Measurements from ENCODE around the gene TMEM255B.

TMEM255B gene

DNA sequence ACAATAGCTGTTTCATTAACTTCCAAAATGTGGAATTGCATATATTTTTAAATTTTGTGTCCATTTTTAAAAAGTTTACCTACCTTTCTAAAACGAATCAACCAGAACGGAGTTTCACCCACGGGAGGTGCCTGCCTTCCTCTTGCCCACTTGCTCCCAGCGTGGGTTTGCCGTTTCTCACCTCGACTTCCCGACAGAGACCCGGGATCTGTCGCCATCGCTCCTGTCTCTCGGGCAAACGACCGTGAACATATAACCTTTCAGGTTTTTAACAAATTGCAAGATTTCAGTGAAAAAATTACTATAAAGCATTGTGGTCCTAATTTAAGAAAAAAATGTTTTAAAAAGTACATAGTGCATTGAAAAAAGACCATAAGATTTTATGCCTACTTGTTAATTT, 4.2 kb downstream of the TMEM255B start:
- DNase-seq (ENCODE audit: low spot score), result no peak
- TF ChIP-seq, protein P1, sequence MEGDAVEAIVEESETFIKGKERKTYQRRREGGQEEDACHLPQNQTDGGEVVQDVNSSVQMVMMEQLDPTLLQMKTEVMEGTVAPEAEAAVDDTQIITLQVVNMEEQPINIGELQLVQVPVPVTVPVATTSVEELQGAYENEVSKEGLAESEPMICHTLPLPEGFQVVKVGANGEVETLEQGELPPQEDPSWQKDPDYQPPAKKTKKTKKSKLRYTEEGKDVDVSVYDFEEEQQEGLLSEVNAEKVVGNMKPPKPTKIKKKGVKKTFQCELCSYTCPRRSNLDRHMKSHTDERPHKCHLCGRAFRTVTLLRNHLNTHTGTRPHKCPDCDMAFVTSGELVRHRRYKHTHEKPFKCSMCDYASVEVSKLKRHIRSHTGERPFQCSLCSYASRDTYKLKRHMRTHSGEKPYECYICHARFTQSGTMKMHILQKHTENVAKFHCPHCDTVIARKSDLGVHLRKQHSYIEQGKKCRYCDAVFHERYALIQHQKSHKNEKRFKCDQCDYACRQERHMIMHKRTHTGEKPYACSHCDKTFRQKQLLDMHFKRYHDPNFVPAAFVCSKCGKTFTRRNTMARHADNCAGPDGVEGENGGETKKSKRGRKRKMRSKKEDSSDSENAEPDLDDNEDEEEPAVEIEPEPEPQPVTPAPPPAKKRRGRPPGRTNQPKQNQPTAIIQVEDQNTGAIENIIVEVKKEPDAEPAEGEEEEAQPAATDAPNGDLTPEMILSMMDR (conservative IDR thresholded peaks at IDR 0.05; ENCODE audit: low read depth), result no peak
- POLR2A ChIA-PET (ENCODE audit: low non-redundant PET), result no interaction called here
- no peak overlapping the region for H3K27ac ChIP-seq
- CTCF ChIA-PET, result no interaction called here

DNA sequence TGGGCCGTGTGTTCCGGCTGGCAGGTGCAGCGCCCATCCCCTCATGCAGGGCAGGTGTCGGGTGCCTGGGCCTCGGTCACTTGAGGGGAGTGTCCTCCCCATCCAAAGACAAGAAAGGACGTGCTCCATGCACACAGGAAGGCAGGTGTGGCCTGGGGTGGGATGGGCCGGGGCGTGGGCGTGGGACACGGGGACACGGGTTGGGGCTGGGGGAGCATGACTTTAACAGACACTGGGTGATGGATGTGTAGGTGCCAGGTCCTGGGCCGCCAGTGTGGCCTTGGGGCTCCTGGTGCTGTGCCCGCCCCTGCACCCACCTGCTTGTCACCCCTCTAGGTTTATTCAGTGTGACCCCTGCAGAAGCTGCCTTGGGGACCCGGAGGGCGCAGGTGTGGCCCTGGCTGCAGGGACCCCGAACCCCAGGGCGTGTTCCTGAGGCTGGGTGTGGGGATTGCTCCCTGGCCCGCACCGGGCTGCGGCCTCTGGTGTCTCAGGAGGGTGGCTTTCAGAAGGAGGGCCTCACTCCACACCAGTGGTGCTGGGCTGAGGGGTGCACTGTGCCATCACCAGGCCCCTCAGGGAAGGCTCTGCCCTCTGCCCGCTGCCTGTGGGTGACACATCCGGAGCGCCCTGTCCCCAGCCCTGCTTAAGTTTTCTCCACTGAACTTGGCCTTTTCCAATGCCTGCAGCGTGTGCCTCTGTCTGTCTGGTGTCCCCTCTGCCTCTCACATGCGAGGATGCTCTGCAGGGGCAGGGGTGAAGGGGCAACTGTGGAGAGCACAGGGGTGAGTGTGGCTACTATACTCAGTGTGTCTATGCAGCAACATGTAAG, 5.2 kb downstream of the TMEM255B start:
- no peak for DNase-seq (ENCODE audit: low spot score)
- ChIA-PET POLR2A (ENCODE audit: low non-redundant PET) (no interaction called here), CTCF (no interaction called here)
- no peak overlapping the region for H3K27ac ChIP-seq
- TF ChIP-seq, protein P1 (conservative IDR thresholded peaks at IDR 0.05; ENCODE audit: low read depth), result no peak

DNA sequence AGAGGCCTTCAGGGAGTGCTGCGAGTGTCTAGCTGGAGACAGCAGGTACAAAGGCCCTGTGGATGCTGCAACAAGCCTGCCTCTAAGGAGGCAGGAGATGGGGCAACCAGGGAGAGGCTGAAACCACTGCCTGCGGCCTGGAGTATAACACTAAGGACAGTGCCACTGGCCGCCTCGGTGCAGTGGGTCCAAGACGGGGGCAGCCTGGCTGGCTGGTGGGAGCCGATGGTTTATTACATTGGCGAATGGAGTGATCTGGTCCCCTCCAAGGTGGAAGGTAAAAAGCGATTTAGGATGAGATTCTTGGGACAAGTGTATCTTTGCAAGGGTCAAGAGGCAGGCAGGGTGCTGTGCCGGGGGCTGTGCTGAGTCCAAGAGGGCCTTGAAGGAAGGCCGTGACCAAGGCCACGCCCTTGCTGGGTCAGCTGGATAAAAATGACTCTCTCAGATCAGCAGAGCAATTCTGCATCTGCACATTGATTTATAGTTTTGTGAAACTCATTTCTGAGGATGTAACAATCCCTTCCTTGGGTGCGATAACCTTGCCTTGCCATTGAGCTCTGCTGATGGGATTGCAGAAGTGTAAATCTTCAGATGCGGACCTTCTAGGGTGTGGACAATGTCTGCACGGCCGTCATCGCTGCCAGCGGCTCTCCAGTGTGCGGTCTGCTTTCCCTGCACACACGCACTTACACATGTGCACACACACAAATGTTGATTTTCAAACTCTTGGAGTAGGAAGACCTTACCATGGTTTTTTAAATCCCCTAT, 6.0 kb downstream of the TMEM255B start:
- ChIA-PET POLR2A (ENCODE audit: low non-redundant PET) (no interaction called here), CTCF (interaction anchor here (0.6 kb wide), 1 partner anchor 22 kb away, joined by 4 read pairs; no protein-coding TSS in a partner anchor)
- DNase-seq (ENCODE audit: low spot score), result no peak
- no peak overlapping the region for H3K27ac ChIP-seq
- TF ChIP-seq, protein P1 (conservative IDR thresholded peaks at IDR 0.05; ENCODE audit: low read depth), result no peak

DNA sequence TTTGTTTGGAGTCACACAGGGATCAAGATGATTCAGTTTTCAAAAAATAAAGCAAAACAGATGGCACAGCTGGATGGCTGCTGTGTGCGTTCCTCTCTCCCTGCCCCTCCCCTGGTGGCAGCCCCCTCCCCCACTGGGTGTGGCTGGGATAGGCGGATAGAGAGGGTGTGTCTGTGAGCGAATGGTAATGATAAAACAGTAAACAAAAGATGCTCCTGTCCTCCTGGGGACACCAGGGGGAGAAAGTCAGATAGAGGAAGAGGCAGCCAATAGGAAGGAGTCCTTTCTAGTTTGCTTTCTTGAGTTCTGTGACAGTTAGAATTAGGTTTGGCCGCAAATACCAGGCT, 6.5 kb downstream of the TMEM255B start:
- ChIA-PET POLR2A (ENCODE audit: low non-redundant PET) (no interaction called here), CTCF (no interaction called here)
- TF ChIP-seq, protein P1 (conservative IDR thresholded peaks at IDR 0.05; ENCODE audit: low read depth), result no peak
- no peak overlapping the region for H3K27ac ChIP-seq
- DNase-seq (ENCODE audit: low spot score), result no peak

DNA sequence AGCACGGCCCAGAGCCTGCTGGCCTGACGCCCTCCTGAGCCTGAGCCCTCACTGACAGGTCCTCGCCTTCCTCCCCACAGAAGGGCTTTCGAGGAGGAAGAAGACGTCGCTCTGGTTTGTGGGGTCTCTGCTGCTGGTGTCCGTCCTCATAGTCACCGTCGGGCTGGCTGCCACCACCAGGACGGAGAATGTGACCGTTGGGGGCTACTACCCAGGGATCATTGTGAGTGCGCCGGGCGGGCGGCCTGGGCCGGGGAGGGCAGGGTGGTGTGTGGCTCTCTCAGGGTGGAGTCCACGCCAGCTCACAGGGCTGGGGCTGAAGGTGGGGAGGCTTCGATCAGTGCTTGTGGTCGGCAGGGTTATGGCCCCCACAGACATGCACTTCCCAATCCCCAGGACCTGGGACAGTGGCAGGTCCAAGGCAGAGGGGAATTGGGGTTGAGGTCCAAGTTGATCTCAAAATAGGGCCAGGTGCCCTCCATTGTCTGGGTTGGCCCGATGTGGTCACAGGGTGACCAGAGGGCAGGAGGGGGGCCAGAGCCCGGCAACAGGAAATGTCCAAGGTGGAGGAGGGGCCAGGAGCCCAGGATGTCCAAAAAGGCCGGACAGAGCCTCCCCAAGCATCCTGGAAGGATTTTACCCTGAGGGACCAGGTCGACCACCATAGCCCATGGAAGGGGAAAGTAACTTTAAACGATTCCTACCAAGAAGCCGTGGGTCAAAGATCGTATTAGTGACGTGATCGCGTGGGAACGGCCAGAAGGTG, 7.2 kb downstream of the TMEM255B start:
- TF ChIP-seq, protein P1 (conservative IDR thresholded peaks at IDR 0.05; ENCODE audit: low read depth), result no peak
- no peak overlapping the region for H3K27ac ChIP-seq
- no peak for DNase-seq (ENCODE audit: low spot score)
- ChIA-PET POLR2A (ENCODE audit: low non-redundant PET) (no interaction called here), CTCF (no interaction called here)

DNA sequence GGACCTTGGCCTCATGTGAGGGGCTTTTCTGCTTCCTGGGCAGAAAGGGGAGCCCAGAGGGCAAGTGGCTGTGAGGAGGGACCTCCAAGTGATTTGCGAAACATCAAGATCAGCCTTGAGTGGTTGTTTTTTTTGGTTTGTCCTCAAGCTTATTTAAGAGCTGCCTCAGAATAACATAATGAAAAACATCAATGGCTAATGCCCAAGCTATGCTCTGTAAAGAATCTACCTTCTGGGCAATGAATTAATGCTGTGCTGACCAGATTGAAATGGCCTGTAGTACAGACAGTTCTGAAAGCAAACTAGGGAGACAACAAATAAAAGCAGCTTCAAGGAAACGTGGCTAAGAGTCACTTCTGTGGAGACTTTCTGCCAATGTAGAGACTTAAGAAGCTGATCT, 8.3 kb downstream of the TMEM255B start:
- DNase-seq (ENCODE audit: low spot score), result no peak
- ChIA-PET POLR2A (ENCODE audit: low non-redundant PET) (no interaction called here), CTCF (no interaction called here)
- no peak overlapping the region for H3K27ac ChIP-seq
- TF ChIP-seq, protein P1 (conservative IDR thresholded peaks at IDR 0.05; ENCODE audit: low read depth), result no peak
